Esophagus squamous epithelium (tissue), 4 donors: ENCODE results near the gene SOS1.

Experiments used
- CTCF ChIP-seq, 6 experiments: fragments of 450-650 bp in 4 of 6; fragments of 200-600 bp in 2 of 6; sonication (generic) in 2 of 6; IDR thresholded peaks; one replicate each; pipeline ENCODE4 v1.5.1; 2016 to 2019; ENCODE audit warnings: antibody characterized with exemption in 6 of 6, mild to moderate bottlenecking in 4 of 6, moderate library complexity in 4 of 6
- POLR2A ChIP-seq, 4 donors: fragments of 450-650 bp; IDR thresholded peaks; one replicate each; pipeline ENCODE4 v1.6.1; 2017; ENCODE audit warnings: antibody characterized with exemption in 4 of 4, mild to moderate bottlenecking in 4 of 4, moderate library complexity in 3 of 4

GRCh38 chr2:38968021-38968420 is 152.8 kb downstream of the SOS1 start:
- TF ChIP-seq POLR2A (IDR thresholded peaks at IDR 0.05) (no peak), CTCF (IDR thresholded peaks at IDR 0.05) (no peak)
